ENCODE measurements around the gene BUB3. TPM values are rescaled to one million over a fixed set of nuclear protein-coding genes. Genes with fewer than 3 reads are reported as not detected.

BUB3 gene
- polyA plus RNA-seq, 2 donors, result 18.9 to 72.7 TPM

GRCh38 chr10:123200531-123200930, 46.3 kb downstream of the BUB3 start:
- Histone ChIP-seq H3K36me3 (ENCODE audit: control insufficient read depth in 2 of 2, insufficient read depth in 2 of 2, low read length in 1 of 2) (no peaks in the 10 kb centered on the region), H3K4me1 (ENCODE audit: control insufficient read depth in 2 of 2, insufficient read depth in 2 of 2, low read length in 1 of 2) (peaks cover 0 to 2% of the 10 kb centered on the region in 2 donors), H3K4me3 (ENCODE audit: low read depth in 1 of 2, low read length in 2 of 2) (no peak overlapping the region), H3K9me3 (ENCODE audit: control insufficient read depth in 2 of 2, insufficient read depth in 1 of 2, low read depth in 1 of 2, low read length in 1 of 2) (peaks cover 0 to 2% of the 10 kb centered on the region in 2 donors), H3K27me3 (ENCODE audit: control insufficient read depth in 1 of 2, insufficient read depth in 2 of 2, low read length in 2 of 2) (no peaks in the 10 kb centered on the region), H3K27ac (ENCODE audit: low read depth in 2 of 2, low read length in 1 of 2) (no peak overlapping the region)
- 76% methylated on average over 6 of the region's 6 CpGs for WGBS, 2 donors

GRCh38 chr10:123202506-123202905, 48.3 kb downstream of the BUB3 start:
- Histone ChIP-seq H3K27ac (ENCODE audit: low read depth in 2 of 2, low read length in 1 of 2) (no peak overlapping the region), H3K4me3 (ENCODE audit: low read depth in 1 of 2, low read length in 2 of 2) (no peak overlapping the region)
- 87 to 92% methylated on average over 8 of the region's 8 CpGs for WGBS, 2 donors

DNA sequence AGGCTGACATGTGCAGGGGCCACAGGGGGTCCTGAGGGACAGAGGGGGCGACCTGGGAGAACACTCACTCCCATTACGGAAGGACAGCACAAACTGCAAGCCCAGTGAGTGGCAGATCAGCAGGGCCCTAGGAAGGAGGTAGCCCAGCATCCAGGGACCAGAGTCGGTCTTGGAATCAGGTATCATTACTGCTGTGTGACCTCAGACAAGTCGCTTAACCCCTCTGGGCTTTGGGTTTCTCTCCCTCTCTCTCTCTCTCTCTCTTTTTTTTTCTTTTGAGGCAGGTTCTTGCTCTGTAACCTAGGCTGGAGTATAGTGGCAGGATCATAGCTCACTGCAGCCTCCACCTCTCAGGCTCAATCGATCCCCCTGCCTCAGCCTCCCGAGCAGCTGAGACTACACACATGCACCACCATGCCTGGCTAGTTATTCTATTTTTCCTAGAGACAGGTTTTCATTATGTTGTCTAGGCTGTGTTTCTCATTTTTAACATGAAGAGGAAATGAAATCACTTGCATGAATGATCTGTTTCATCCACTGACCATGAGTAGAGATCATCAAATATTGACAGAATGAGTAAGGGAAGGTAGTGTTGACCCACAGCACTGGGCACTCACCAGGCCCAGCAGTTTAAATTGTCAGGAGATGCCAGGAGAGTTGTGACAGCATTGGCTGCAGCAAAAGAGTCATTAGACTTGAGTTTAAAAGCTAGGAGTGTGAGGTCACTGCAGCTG, 49.4 kb downstream of the BUB3 start:
- H3K27me3 ChIP-seq (ENCODE audit: control insufficient read depth in 1 of 2, insufficient read depth in 2 of 2, low read length in 2 of 2), result no peaks in the 10 kb centered on the region
- H3K9me3 ChIP-seq (ENCODE audit: control insufficient read depth in 2 of 2, insufficient read depth in 1 of 2, low read depth in 1 of 2, low read length in 1 of 2), result peaks cover 0 to 2% of the 10 kb centered on the region in 2 donors
- 93% methylated on average over 6 of the region's 6 CpGs for WGBS, 2 donors
- H3K4me3 ChIP-seq (ENCODE audit: low read depth in 1 of 2, low read length in 2 of 2), result no peak overlapping the region
- H3K36me3 ChIP-seq (ENCODE audit: control insufficient read depth in 2 of 2, insufficient read depth in 2 of 2, low read length in 1 of 2), result peaks cover 0 to 3% of the 10 kb centered on the region in 2 donors
- peaks cover 0 to 2% of the 10 kb centered on the region in 2 donors for H3K4me1 ChIP-seq (ENCODE audit: control insufficient read depth in 2 of 2, insufficient read depth in 2 of 2, low read length in 1 of 2)
- H3K27ac ChIP-seq (ENCODE audit: low read depth in 2 of 2, low read length in 1 of 2), result no peak overlapping the region

More at GRCh38 chr10:123202506-123202905, 48.3 kb downstream of the BUB3 start:
- Histone ChIP-seq H3K9me3 (ENCODE audit: control insufficient read depth in 2 of 2, insufficient read depth in 1 of 2, low read depth in 1 of 2, low read length in 1 of 2) (peaks cover 0 to 2% of the 10 kb centered on the region in 2 donors), H3K27me3 (ENCODE audit: control insufficient read depth in 1 of 2, insufficient read depth in 2 of 2, low read length in 2 of 2) (no peaks in the 10 kb centered on the region), H3K36me3 (ENCODE audit: control insufficient read depth in 2 of 2, insufficient read depth in 2 of 2, low read length in 1 of 2) (no peaks in the 10 kb centered on the region), H3K4me1 (ENCODE audit: control insufficient read depth in 2 of 2, insufficient read depth in 2 of 2, low read length in 1 of 2) (peaks cover 0 to 2% of the 10 kb centered on the region in 2 donors)

DNA sequence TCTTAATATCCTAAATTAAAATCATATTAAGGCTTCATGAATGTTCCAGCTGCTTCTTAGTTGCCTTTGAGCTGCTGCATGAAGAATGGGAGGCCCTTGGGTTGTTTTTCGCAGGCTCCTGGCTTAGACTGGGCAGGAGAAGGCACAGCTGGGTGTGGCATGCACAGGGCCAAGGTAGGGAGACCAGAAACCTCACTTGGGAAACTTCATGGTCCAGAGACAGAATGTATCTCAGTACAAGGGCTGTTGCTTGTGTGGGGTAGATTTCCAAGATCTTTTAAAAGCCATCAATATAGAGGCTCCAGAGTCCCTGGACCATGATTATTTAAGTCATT, 49.9 kb downstream of the BUB3 start:
- peaks cover 0 to 2% of the 10 kb centered on the region in 2 donors for H3K9me3 ChIP-seq (ENCODE audit: control insufficient read depth in 2 of 2, insufficient read depth in 1 of 2, low read depth in 1 of 2, low read length in 1 of 2)
- peaks cover 0 to 2% of the 10 kb centered on the region in 2 donors for H3K4me1 ChIP-seq (ENCODE audit: control insufficient read depth in 2 of 2, insufficient read depth in 2 of 2, low read length in 1 of 2)
- H3K27ac ChIP-seq (ENCODE audit: low read depth in 2 of 2, low read length in 1 of 2), result no peak overlapping the region
- no peak overlapping the region for H3K4me3 ChIP-seq (ENCODE audit: low read depth in 1 of 2, low read length in 2 of 2)
- 58 to 93% methylated on average over 1 of the region's 1 CpG for WGBS, 2 donors
- H3K36me3 ChIP-seq (ENCODE audit: control insufficient read depth in 2 of 2, insufficient read depth in 2 of 2, low read length in 1 of 2), result peaks cover 0 to 3% of the 10 kb centered on the region in 2 donors
- H3K27me3 ChIP-seq (ENCODE audit: control insufficient read depth in 1 of 2, insufficient read depth in 2 of 2, low read length in 2 of 2), result no peaks in the 10 kb centered on the region

DNA sequence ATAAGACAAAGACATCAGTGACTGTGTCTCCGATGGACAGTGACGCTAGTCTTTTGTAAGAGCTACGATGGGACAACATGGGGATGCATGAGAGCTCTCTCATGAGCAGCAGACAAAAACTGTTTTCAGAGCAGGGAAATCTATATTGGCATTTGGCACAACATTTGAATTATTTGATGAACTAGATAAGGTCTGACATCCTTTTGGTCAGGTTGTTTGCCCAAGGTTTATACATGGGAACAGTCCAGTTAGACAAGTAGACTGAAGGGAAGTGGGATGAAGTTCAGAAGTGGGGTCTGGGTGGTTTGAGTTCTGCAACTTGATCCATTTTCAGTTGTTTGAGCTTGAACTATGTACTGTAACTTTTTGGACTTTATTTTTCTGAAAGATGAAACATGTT, 50.8 kb downstream of the BUB3 start:
- no peak overlapping the region for H3K27ac ChIP-seq (ENCODE audit: low read depth in 2 of 2, low read length in 1 of 2)
- H3K4me3 ChIP-seq (ENCODE audit: low read depth in 1 of 2, low read length in 2 of 2), result no peak overlapping the region
- peaks cover 0 to 2% of the 10 kb centered on the region in 2 donors for H3K4me1 ChIP-seq (ENCODE audit: control insufficient read depth in 2 of 2, insufficient read depth in 2 of 2, low read length in 1 of 2)
- peaks cover 0 to 2% of the 10 kb centered on the region in 2 donors for H3K9me3 ChIP-seq (ENCODE audit: control insufficient read depth in 2 of 2, insufficient read depth in 1 of 2, low read depth in 1 of 2, low read length in 1 of 2)
- 94 to 97% methylated on average over 3 of the region's 3 CpGs for WGBS, 2 donors
- peaks cover 0 to 3% of the 10 kb centered on the region in 2 donors for H3K36me3 ChIP-seq (ENCODE audit: control insufficient read depth in 2 of 2, insufficient read depth in 2 of 2, low read length in 1 of 2)
- H3K27me3 ChIP-seq (ENCODE audit: control insufficient read depth in 1 of 2, insufficient read depth in 2 of 2, low read length in 2 of 2), result no peaks in the 10 kb centered on the region

- Histone ChIP-seq H3K4me3 (ENCODE audit: low read depth in 1 of 2, low read length in 2 of 2) (no peak overlapping the region), H3K9me3 (ENCODE audit: control insufficient read depth in 2 of 2, insufficient read depth in 1 of 2, low read depth in 1 of 2, low read length in 1 of 2) (no peaks in the 10 kb centered on the region), H3K27ac (ENCODE audit: low read depth in 2 of 2, low read length in 1 of 2) (no peak overlapping the region), H3K4me1 (ENCODE audit: control insufficient read depth in 2 of 2, insufficient read depth in 2 of 2, low read length in 1 of 2) (no peaks in the 10 kb centered on the region), H3K36me3 (ENCODE audit: control insufficient read depth in 2 of 2, insufficient read depth in 2 of 2, low read length in 1 of 2) (peaks cover 0 to 3% of the 10 kb centered on the region in 2 donors), H3K27me3 (ENCODE audit: control insufficient read depth in 1 of 2, insufficient read depth in 2 of 2, low read length in 2 of 2) (no peaks in the 10 kb centered on the region)
- 89 to 92% methylated on average over 1 of the region's 1 CpG for WGBS, 2 donors
These were observed 57.9 kb downstream of the BUB3 start for GRCh38 chr10:123212063-123212462.

- H3K27ac ChIP-seq (ENCODE audit: low read depth in 2 of 2, low read length in 1 of 2), result no peak overlapping the region
- H3K27me3 ChIP-seq (ENCODE audit: control insufficient read depth in 1 of 2, insufficient read depth in 2 of 2, low read length in 2 of 2), result no peaks in the 10 kb centered on the region
- no peaks in the 10 kb centered on the region for H3K4me1 ChIP-seq (ENCODE audit: control insufficient read depth in 2 of 2, insufficient read depth in 2 of 2, low read length in 1 of 2)
- no peak overlapping the region for H3K4me3 ChIP-seq (ENCODE audit: low read depth in 1 of 2, low read length in 2 of 2)
- 78 to 89% methylated on average over 6 of the region's 6 CpGs for WGBS, 2 donors
- H3K36me3 ChIP-seq (ENCODE audit: control insufficient read depth in 2 of 2, insufficient read depth in 2 of 2, low read length in 1 of 2), result peaks cover 0 to 3% of the 10 kb centered on the region in 2 donors
- H3K9me3 ChIP-seq (ENCODE audit: control insufficient read depth in 2 of 2, insufficient read depth in 1 of 2, low read depth in 1 of 2, low read length in 1 of 2), result no peaks in the 10 kb centered on the region
These were observed 58.4 kb downstream of the BUB3 start for GRCh38 chr10:123212640-123213039.

DNA sequence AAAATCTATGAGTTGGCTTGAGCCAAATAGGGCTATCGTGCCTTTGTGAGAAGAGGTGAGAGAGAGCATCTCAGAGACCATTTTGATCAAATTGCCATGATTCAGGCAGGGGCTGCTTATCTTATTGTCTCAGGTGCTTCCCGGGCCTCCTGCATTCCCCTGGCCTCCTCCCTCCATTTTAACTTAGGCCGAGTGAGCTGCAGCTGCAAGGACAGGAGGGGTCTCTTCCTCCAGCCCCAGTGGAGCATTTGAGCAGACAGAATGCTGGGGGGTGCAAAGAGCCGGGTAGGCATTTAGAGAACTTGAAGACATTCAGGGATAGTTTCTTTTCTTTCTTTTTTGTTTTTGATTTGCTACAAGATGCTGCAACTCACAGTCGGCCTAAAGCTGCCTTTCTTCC, 59.0 kb downstream of the BUB3 start:
- 80 to 81% methylated on average over 5 of the region's 5 CpGs for WGBS, 2 donors
- Histone ChIP-seq H3K4me3 (ENCODE audit: low read depth in 1 of 2, low read length in 2 of 2) (no peak overlapping the region), H3K4me1 (ENCODE audit: control insufficient read depth in 2 of 2, insufficient read depth in 2 of 2, low read length in 1 of 2) (no peaks in the 10 kb centered on the region), H3K27me3 (ENCODE audit: control insufficient read depth in 1 of 2, insufficient read depth in 2 of 2, low read length in 2 of 2) (no peaks in the 10 kb centered on the region), H3K9me3 (ENCODE audit: control insufficient read depth in 2 of 2, insufficient read depth in 1 of 2, low read depth in 1 of 2, low read length in 1 of 2) (no peaks in the 10 kb centered on the region), H3K36me3 (ENCODE audit: control insufficient read depth in 2 of 2, insufficient read depth in 2 of 2, low read length in 1 of 2) (peaks cover 0 to 3% of the 10 kb centered on the region in 2 donors), H3K27ac (ENCODE audit: low read depth in 2 of 2, low read length in 1 of 2) (no peak overlapping the region)

Data from esophagus (tissue), 2 donors.